ENCODE data around the gene DHRS9.

DNA sequence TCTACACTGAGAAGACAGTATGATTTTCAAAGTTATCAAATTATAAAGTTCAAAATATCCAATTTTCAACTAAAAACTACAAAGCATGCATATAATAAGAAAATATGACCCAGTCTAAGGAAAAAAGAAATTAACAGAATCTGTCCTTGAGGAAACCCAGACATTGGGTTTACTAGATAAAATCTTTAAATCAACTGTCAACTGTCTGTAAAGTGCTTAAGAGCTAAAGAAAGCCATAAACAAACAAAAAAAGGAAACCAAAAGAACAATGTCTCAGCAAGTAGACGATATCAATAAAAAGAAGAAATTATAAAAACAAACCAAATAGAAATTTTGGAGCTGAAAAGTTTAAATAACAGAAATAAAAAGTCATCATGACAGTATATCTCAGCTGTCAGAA is 27.8 kb upstream of the DHRS9 start:
- TF ChIP-seq CTCF (IDR thresholded peaks at IDR 0.05; ENCODE audit: insufficient read depth, low read length, poor library complexity, severe bottlenecking) (no peak), EZH2phosphoT487 (conservative IDR thresholded peaks at IDR 0.05; ENCODE audit: low read length) (no peak)
